Dermis microvascular lymphatic vessel endothelial cell (primary cell): ENCODE measurements around the gene SYNE1. TPM values are rescaled to one million over a fixed set of nuclear protein-coding genes. Genes with fewer than 3 reads are reported as not detected.
A peak's percentile ranks its signal among the peaks of the same experiment; 100 is the strongest.

Experiments
- DNase-seq, 2 donors: peaks; one replicate each; pipeline versions ENCODE4 v3.0.0 to v3.0.0-alpha.2; 2010; ENCODE audit warnings: low read depth in 2 of 2
- total RNA-seq: library from RNA; depleted of rRNA; stranded (reverse); fragments of >200 nt; gene quantifications from 2 replicates; pipeline ENCODE4 v1.2.1, GENCODE V29; 2014

The SYNE1 gene
- total RNA-seq, 1 donor from 2014 or later = 41.3 TPM

DNA sequence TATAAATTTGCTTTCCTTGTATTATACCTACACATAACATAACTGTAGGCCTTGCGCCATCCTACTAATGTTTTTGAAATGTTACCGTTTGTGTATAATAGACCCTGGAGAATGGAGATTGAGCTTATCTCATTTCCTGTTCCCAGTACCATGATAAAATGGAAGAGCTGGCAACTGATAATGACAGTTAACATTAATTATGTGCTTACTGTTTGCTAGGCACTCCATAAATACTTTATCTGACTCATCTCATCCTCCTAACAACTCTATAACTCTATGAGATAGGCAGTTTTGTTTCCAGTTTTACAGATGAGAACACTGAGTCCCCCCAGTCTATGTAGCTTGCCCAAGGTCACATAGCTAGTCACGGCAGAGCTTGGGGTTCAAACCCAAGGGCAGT lies 396.7 kb downstream of the SYNE1 start:
- DNase-seq = no peak

DNA sequence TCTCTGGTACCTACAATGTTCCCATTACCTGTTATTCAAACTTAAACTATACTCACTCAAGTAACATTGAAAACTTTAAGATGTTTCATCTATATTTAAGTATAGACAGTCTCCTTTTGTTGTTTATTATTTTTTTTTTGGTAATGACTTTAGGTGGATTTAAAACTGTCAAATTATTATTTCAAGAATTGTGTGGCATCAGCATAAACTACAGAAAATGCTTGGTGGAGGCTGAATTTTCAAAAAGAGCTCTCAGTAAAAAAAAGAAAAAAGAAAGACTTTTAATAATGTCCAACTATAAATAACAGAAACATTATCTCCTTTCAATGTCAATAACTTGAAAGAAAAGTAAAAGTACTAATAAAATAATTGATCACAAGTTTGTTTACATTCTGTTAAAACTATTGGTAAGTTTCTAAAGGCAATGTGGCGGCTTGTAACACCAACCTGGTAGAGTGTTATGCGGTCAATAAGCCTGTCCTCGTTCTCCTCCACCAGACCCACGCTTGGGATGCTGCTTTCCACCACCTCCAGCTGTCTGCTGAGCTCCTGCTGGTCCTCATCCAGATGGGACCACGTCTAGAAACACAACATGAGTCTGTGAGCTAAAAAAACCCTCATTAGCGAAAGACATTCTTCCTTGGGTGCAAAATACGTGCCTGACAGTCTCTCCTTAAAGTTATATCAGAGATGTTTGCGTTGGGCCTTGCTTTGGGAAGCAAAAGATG lies 400.6 kb downstream of the SYNE1 start:
- DNase-seq = no peak

DNA sequence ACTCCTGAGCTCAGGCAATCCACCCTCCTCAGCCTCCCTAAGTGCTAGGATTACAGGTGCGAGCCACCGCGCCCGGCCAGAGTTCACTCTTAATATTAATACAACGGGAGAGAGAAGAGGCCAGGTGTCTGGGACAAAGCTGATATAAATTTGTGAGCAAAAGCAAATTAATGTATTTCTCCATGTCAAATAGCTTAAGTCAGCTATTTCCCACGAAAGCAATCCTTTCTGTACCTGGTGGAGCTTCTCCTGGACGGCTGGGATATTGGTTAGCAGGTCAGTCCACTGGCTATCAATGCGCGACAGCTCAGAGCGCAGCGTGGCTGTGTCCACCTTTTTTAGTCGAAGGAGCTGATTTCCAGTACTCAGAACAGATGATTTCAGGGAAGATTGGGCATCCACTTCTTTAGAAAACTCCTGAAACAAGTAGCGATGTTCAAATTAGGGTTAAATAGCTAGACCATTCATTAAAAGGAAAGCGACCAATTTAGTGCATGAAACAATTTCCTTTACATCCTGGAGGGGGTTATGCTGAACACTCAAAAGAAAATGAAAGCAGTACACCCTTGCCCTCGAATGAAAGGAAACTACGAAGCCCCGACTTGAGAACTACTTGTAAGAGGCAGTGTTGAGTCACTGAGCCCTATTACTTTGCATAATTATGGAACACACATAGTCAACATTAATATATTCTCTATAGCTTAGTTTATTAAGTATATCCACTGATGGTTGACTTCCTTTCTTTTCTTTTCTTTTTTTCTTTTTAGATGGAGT lies 403.4 kb downstream of the SYNE1 start:
- peak in 1 of 2 donors; percentile 7 for DNase-seq

GRCh38 chr6:152232501-152233151 lies 404.5 kb downstream of the SYNE1 start:
- DNase-seq = peak in 1 of 2 donors; percentile 50

DNA sequence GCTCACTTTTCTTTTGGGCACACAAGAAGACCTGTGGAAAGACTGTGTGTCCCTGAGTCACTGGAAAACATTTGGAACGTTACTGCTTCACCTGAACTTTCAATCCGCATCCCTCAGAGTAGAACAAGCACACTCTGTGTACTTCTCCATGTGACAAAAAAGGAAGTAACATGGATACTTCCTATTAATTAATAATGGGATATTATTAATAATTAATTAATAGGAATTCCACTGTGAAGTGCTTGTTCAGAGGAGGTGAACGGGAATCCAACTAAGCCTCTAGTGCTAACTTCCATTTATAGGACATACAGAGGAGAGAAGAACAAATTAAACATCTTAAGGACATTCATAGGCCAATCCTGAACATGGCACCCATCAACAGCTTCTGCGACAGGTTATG lies 407.8 kb downstream of the SYNE1 start:
- DNase-seq = no peak

GRCh38 chr6:152226119-152226518 lies 411.0 kb downstream of the SYNE1 start:
- DNase-seq = no peak

DNA sequence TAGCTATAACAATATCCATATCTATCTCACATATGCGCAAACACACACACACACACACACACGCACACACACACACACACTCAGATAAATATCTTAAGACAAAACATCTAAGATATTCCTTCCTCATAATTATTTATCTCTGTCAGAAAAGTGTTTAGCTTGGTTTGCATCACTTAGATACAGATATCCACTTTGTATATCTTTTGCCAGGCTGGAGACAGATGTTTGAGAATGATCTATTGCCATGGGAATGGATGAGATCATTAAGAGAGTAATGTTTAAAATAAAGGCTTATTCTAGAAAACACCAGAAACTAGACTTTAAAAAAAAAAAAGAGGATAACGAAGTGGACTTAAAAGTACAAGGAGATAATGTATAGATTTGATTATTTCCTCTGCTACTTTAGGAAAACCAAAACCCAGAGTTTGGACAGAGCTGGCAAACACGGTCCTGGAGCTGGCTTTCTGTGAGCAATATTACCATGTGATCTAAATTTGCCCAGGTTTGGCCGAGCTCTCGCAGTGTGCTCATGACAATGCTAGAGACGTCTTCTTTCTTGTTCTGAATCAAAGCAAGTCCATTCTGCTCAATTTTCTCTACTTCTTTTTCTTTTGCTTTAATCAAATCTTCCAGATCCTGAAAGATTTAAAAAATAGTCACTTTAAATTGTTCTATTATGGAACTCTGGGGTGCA lies 411.8 kb downstream of the SYNE1 start:
- no peak for DNase-seq

- no peak for DNase-seq
Measured at GRCh38 chr6:152223636-152224035, 413.5 kb downstream of the SYNE1 start.

DNA sequence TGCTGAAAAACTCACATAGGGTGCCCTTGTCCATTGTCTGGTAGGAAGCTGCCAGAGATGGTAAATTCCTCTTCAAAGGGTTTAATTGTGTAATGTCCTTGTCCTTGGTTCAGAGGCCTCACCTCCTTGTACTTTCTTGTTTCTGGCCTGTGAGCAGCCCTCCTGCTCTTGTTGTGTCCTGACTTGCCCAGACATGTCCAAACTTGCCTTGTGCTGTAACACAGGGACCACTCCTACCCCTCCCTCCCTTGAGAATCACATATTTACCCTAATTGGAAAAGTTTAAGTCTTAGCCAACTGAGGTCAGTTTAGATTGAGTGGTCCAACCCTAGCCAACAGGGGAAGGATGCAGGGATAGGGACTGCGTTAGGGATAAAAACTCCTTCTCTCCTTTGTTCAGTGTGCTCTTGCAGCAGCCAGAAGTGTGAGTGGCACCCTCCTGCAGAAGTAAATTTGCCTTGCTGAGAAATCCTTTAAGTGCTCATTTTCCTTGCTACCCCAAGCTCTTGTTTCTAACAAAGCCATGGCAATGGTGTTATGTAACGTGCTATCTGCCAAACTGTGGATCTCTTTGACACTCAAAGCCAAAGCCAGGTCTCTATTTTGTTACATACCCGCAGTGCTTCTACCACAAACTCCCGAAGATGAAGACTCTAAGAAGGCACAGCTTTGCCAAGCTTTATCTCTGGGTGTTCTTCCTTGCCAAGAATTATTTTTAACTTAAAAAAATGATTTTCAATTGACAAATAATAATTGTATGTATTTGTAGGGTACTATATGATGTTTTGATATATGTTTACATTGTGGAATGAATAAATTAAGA lies 415.1 kb downstream of the SYNE1 start:
- DNase-seq = no peak

- DNase-seq = no peak
Measured at GRCh38 chr6:152220786-152221185, 416.4 kb downstream of the SYNE1 start.

- DNase-seq = no peak
Measured at GRCh38 chr6:152218887-152219286, 418.3 kb downstream of the SYNE1 start.

GRCh38 chr6:152212437-152212836 lies 424.7 kb downstream of the SYNE1 start:
- DNase-seq = no peak

- DNase-seq = no peak
Measured at GRCh38 chr6:152209211-152209610, 428.0 kb downstream of the SYNE1 start.

- no peak for DNase-seq
Measured at GRCh38 chr6:152207915-152208714, 429.0 kb downstream of the SYNE1 start.

DNA sequence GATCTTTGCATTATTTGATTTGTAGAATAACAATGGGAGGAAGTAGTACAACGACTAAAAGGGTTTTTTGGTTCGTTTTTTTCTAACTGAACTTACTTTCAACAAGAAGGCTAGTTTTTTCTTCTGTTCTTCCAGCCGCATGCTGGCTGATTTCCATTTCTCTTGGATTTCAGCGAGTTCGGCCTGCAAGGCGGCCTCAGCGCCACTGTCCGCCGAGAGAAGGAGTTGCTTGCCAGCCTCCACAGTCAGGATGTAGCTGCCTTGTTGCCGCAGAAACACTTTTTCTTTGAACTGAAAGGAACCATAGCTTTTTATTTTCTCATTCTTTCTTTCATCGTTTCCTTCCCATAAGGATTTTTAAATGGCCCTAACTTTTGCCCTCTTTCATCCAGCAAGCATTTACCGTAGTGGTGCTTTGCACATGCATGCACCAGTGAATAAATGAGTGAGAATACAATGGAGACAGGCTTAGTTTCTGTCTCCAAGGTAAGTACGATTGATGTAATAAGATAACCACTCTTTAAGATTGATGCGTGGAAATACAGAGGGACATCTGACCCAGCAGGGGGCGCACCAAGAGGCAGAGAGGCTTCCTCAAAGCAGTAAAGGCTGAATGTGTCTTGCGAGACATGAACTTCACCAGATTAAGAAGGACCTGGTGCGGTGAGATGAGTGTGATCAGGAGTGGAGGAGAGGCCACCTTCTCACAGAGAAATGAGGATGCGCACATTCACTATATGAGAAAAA lies 430.9 kb downstream of the SYNE1 start:
- no peak for DNase-seq

DNA sequence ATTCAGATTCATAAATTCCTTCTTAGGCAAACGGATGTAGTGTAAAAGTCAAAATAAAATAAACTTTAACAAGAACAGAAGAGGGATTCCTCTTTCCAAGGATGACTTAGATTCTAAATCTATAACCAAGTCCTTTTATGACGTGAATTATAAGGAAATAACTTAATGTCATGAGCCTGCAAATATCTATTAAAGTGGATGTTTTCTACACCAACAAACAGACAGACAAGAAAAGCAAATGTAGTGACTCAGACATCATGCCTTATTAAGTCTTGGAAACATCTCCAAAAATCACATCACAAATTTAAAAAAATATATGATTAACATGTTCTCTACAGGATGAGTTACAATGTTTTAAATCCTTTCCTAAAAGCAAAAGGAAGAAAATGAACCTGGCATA lies 432.6 kb downstream of the SYNE1 start:
- no peak for DNase-seq

DNA sequence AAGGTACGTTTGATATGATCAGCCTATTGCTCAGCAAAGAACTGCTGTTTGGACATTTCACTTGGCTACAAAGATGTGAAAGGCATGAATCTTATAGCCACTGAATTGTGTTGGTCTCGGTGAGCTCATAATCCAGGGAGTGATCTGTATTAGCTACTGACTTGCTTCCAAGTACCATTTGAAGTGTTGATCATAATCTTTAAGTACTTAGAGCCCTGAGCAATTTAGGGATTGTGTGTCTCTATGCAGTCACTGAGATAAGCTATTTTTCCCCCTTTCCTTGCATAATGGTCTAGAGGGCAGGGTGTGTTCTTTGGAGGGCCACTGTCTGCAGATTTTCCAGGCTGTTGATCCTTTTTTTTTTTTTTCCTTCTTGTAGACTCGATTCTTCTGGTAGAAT lies 436.0 kb downstream of the SYNE1 start:
- DNase-seq = no peak

GRCh38 chr6:152195896-152196295 lies 441.3 kb downstream of the SYNE1 start:
- no peak for DNase-seq

- no peak for DNase-seq
Measured at GRCh38 chr6:152189736-152190135, 447.4 kb downstream of the SYNE1 start.
